Measurements from ENCODE around the gene PERM1.

DNA sequence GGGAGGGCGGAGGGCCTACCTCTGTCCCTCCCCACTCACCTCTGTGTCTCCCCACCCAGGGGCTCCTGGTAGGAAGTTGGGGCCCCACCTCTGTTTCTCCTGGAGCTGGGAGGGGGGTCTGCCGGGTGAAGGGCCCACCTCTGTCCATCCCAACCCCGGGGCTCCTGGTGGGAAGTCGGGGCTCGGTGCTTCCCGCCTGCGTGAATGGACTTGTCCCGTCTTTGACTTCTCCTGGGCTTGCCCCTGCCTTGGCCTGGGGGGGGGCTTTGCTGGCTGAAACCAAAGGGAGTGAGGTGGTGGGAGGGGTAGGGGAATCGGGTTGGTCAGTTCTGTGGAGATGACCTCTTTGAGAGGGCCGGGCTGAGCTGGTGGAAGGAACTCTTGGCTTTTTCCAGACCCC, 43.8 kb upstream of the PERM1 start:
- TF ChIP-seq, protein P1, sequence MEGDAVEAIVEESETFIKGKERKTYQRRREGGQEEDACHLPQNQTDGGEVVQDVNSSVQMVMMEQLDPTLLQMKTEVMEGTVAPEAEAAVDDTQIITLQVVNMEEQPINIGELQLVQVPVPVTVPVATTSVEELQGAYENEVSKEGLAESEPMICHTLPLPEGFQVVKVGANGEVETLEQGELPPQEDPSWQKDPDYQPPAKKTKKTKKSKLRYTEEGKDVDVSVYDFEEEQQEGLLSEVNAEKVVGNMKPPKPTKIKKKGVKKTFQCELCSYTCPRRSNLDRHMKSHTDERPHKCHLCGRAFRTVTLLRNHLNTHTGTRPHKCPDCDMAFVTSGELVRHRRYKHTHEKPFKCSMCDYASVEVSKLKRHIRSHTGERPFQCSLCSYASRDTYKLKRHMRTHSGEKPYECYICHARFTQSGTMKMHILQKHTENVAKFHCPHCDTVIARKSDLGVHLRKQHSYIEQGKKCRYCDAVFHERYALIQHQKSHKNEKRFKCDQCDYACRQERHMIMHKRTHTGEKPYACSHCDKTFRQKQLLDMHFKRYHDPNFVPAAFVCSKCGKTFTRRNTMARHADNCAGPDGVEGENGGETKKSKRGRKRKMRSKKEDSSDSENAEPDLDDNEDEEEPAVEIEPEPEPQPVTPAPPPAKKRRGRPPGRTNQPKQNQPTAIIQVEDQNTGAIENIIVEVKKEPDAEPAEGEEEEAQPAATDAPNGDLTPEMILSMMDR (IDR thresholded peaks at IDR 0.05), result no peak
- TF ChIP-seq POLR2AphosphoS5 (IDR thresholded peaks at IDR 0.05), result no peak
- TF ChIP-seq POLR2A (IDR thresholded peaks at IDR 0.05), result no peak
- no peak for TF ChIP-seq EP300 (IDR thresholded peaks at IDR 0.05)
